HG03045 (cell line): ENCODE data around the gene TMED7.
"Not testable (repeated sequence)": the region's sequence is repeated elsewhere in the genome, so short reads cannot be mapped to it uniquely, and the experiment has no call there.

Experiments used
- ATAC-seq: cut with Tn5 transposase; IDR thresholded peaks from one replicate; pipeline ENCODE4 v1.9.1; 2021; ENCODE audit warnings: mild to moderate bottlenecking, moderate library complexity; ENCODE audit not compliant: unreplicated experiment

Gene TMED7

DNA sequence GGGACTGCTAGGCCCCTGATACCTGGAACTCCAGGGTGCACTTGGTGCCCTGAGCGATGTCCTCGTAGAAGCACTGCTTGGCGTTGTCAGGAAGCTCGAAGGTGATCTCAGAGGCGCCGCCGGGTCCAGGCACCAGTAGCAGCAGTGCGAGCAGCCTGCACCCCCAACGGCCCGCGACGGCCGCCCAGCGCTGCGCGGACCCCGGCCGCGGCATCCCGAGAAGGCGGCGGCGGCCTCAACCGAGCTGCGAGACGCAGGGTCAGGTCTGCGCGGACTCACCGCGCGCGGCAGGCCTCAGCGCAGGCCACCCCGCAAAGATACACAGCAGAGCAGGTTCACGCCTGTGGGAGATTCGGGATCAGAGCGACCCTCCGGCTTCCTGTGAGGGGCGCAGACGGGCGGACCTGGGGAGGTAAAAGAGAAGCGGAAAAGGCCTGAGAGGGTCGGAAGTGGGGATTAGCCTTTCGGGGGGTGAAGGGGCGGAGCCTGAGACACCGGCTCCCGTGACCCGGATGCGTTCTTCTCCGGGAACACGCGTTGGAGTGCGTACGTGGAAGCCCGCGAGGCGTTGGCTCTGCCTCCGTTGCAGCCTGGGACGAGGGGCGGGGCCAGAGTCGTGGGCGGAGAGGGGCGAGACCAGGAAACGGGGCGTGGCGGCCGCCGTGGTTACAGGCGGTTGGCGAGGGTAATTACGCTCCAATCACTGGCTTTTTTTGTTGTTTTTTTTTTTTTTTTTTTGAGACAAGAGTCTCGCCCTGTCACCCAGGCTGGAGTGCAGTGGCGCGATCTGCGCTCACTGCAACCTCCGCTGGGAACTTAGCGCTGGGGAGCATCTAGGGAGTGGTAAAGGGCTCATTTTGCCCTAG, at the start of gene TMED7:
TSS of gene TMED7 (minus strand) at position 458 of the 866 bp plus-strand sequence. CDS start at position 214, 244 bp downstream.
- ATAC-seq = peak; percentile 95

DNA sequence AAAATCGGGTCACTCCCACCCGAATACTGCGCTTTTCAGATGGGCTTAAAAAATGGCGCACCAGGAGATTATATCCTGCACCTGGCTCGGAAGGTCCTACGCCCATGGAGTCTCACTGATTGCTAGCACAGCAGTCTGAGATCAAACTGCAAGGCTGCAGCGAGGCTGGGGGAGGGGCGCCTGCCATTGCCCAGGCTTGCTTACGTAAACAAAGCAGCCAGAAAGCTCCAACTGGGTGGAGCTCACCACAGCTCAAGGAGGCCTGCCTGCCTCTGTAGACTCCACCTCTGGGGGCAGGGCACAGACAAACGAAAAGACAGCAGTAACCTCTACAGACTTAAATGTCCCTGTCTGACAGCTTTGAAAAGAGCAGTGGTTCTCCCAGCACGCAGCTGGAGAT, 48.9 kb upstream of the TMED7 start:
- not testable (repeated sequence) for ATAC-seq

DNA sequence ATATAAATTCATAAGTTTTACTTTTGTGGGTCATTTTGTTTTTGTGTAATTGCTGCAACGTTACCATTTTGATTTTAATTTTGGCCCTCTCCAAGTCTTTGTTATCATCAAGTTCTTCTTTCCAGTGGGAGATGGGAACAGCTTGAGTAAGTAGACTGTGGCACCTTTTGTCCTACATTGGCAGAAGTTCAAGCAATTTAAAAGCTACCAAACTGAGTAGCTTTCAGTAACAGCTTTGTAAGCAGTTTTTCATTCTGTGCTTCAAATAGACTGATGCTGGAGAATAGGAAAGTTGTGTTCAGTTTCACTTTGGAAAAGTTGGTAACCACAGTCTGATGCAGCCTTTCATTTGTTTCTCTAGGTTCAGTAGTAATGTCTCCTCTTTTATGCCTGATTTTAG, 47.8 kb upstream of the TMED7 start:
- ATAC-seq = no peak

DNA sequence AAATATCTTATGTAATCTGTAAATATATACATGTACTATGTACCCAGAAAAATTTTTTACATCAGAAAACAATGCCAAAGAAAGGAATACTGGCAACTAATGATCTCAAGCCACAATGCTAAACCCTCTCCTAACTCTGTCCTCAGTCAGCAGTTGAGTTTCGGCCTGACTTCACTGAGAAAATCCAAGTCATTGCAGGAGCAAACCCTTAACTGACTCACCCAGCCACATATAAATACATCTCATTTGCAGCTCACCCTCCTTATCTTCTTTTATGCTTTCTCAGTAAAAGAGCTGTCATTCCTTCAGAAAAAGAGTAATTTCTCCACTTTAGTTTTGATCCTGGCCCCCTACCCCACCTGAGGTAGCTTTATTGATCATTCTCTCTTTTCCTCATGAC, 46.1 kb upstream of the TMED7 start:
- no peak for ATAC-seq

DNA sequence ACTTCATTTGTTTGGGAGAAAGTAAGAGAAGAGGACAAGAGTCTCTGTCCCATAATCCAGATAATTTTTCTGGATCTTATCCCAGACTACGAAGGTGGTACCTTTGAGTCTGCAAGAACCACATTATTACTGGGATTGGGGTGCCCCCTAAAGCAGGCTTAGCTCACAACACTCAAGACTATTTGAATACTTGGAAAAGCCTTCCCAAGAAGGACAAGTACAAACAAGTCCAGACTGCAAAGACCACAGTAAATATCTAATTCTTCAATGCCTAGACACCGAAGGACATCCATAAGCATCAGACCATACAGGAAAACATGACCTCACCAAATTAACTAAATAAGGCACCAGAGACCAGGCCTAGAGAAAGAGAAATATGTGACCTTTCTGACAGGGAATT, 40.2 kb upstream of the TMED7 start:
- ATAC-seq = no peak

DNA sequence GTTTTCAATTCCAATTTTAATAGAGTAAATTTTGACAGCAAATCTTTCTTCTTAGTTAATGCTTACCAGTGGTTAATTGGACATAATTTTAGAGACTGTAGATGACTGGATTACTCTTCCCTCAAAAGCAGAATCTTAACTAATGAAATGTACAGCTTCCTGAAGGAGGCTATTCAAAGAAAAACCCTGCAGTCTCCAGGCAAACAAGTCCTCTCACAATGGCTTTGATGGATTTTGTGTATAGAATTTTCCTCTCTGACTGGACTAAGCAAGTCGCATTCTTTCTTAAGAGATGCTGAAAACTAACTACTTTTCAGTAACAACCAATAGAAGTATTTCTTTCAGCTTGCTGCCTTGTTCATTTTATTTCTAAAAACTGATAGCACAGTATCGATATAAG, 35.7 kb upstream of the TMED7 start:
- ATAC-seq = no peak

DNA sequence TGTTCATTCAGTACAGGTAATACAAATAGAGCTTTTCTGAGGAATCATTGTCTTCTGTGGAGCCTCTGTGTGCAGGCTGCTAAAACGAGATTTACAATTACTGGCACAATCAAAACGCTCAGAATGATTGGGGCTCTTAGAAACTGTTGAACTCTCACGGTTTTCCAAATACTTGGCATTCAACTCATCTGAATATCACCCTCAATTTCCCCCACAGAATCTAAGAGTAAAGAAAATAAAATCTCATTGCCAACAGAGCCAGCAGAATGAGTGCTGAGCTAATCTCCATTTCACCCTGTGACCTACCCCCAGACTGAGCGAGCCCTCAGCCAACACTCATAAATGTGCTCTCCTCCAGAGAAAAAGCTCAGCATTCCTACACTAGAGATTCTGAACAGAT, 35.3 kb upstream of the TMED7 start:
- ATAC-seq = no peak

DNA sequence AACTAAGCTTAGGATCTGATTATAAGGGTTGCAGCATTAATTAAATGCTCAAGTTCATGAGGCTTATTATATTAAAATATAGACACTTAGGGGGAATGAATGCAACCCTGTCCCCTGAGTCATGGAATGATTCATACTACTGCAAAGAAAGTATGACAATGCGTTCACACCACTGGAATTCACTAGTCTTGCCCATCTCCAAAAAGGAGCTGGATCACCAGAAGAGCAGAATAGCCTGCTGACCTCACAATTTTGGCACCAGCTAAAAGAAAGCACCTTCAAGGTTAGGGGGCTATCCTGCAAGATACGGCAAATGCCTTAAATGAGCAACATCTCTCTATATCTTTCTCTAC, 32.0 kb upstream of the TMED7 start:
- ATAC-seq = no peak

DNA sequence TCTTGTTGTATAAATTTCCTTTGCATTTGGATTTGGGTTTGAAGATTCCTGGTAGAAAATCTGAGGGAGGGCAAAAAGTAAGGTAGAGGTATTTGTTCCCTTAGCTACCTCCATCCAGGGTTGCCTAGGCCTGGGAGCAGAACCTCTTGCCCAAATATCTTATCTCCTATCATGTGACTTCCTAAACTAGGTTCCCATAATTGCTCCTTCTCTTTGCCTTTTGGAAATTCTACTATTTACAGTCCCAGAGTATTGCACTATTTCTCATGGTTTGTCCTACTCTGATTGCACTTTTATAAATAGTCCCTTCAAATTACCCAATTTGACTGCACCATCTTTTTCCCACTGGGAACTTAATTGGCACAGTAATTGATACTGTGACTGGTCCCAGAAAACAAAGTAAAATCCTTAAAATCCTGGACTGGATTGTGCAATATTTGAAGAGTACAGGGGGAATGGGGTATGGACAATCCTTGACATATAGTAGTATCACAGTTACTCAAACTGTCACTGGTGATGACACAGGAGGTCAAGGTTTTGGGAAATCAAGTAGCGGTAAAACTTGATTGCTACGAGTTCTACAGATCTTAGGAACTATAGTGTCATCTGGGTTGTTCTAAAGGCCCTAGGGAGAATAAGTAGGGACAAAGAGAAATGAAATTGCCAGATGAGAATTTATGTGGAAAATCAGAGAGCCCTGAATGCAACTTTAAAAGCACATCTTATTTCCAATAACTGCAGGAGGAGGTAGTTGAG, 31.5 kb upstream of the TMED7 start:
- ATAC-seq = no peak

DNA sequence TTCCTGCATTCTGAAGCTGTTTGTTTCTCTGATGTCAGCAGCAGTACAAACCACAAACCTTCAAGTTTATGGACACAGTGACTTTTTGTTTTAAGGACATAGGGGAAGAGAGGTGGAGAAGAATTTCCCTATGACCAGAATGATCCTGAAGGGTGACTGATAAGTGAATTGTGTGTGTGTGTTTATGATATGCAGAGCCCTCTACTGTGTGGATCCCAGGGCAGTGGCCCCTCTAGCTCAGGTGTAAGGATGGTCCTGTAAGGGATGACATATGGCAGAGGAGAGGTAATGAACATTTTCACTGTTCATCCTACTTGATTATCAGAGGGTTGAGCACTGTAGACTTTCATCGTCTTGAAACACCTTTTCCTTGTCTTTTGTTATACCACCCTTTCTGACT, 30.6 kb upstream of the TMED7 start:
- ATAC-seq = no peak

DNA sequence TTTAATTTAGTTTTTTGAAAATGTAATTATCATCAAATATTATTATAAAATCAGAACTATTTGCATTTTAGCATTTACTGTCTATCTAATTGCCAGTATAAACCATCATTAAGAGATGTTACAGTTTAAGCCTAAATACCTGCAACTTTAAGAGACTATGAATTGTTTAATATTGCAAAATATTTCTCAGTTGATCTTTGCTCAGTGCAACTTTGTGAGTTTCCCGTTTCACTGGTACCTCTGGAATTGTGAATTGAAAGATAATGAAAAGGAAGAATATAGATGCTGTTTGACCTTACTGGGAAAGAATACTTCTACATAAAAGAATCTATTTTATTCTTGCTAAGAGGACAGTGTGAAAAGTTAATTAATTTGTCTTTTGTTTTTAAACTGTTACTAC, 30.2 kb upstream of the TMED7 start:
- ATAC-seq = no peak

DNA sequence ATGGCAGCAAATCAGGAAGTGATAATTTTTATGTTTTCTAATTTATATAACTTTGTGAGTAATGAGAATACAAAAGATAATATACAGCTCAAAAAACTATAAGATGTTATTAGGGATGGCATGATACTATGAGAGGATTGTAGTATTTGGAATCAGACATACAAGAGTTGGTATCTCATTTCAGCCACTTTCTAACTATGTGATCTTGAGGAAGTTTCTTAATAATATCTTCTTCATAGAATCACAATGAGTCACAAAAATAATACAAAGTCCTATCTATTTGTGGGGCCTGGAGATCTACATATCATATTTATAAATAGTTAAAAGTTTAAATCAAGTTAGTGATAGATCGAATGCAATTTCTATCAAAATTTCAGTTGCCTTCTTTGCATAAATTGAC, 23.7 kb upstream of the TMED7 start:
- no peak for ATAC-seq

DNA sequence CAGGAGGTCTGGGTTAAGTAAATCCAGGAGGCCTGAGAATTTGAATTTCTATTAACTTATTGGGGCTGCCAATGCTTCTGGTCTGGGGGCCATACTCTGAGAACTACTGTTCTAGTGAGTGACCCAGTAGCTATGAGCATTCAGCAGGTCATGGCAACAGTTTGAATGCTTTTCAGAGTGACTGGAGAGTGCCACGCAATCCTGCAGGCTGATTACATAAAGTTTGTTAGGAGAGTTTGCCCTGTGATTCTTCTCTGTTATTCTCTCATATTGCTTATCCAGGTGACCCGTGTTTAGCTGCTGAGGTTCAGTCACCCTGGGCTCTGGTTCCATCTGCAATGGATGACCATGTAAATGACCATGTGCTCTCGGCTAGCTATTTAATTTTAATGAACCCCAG, 22.2 kb upstream of the TMED7 start:
- ATAC-seq = no peak

DNA sequence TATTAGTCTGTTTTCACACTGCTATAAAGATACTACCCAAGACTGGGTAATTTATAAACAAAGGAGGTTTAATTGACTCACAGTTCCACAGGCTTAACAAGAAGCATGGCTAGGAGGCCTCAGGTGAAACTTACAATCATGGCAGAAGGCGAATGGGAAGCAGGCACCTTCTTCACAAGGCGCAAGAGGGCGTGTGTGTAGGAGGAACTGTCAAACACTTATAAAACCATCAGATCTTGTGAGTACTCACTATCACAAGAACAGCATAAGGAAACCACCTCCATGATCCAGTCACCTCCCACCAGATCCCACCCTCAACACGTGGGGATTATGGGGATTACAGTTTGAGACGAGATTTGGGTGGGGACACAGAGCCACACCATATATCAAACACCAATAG, 19.6 kb upstream of the TMED7 start:
- ATAC-seq = not testable (repeated sequence)

DNA sequence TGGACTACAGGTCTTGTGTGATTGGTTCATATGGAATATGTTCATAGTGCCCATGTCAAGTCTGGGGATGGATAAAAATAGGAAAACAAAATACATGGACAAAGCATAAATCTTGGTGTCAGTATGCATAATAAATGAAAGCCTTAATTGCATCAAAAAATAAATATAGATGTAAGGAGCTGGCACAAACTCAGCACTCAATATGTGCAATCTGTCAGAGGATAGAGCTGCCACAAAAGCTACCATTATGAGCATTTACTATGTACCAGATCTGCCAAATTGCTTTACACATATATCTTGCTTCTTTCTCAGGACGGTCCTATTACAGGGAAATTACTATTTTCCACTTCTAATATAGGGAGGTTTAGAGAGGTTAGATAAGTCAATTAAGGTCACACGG, 18.2 kb upstream of the TMED7 start:
- ATAC-seq = no peak

DNA sequence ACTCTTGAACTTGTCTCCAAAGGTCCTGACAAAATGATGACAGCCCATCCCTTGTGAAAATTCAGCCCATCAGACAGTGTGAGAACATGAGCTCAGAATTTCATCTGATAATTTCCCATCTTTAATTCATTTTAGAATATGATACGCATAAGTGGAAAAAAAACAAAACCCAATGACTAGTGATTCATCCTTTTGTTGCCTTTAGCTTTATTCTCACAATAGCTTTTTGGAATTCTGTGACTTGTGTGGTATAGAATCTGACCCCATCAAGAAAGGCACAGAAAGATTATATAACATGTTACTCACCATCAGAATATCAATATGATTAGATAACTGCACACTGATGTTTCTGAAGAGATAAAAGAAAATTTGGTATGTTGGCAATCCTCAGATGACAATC, 16.1 kb upstream of the TMED7 start:
- no peak for ATAC-seq

DNA sequence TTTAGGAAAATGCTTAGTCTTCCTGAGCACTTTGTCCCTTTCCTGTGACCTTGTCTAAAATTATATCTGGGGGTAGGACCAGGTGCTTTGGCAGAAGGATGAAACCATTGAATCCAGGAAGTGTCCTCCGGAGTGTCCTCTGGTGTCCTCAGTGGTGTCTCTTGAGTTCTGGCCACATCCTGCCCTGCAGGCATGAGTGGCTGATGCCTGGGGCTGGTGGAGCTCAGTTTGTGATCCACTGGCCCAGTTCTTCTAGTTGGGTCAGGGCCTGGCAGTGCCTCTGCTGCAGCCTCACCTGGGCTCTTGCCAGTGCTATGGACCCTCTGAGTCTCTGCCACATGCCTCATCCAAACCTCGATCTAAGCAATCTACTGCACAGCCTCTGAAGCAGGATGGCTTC, 14.4 kb upstream of the TMED7 start:
- no peak for ATAC-seq

DNA sequence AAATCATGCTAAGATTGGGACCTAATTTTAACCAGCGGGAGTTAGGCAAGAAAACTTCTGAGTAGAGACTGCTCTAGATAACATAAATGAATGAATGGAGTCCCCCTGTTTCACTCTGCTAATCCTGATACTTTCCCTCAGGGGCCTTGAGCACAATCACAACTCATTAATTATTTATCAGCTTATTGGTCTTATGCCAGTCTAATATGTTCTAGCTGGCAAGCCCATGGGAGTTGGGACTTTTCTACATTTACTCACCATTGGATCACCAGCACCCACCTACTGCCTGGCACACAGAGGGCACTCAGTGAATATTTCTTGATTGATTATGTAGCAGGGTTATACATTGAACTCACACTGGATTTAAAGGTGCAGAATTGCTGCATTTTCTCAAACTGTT, 13.5 kb upstream of the TMED7 start:
- ATAC-seq = no peak

DNA sequence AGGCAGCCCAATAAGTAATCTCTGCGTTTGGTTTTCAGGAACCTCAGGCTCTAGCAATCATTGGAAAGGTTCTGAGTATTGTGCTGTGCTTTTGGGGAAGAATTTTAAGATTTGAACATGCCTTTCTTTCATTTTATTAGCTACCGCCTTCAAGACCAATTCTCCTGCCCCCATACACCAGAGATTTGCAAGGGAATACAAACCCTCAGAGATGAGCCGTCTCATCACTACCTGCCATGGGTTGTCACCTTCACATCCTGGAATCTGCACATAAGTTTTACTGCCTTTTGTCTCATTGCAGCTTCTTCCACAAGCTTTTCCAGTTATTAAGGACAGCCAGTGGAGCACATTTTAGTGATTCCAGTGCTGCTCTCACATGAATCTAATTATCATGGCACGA, 11.7 kb upstream of the TMED7 start:
- no peak for ATAC-seq

DNA sequence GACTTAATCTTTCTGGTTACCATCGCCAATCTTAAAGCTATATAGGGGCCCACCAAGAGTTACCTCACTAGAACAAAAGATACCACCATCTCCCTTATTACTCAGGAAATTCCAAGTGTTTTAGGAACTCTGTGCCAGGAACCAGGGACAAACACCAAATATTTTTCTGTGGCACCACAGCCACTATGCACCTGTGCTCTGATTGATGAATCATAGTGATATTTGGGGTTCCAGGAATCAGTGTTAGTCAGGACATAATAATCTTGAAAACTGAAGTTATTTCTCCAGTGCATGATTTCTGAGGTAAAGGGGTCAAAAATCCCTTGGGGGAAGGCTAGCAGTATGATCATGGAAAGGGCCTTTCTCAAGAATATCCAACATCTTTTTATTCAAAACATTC, 10.2 kb upstream of the TMED7 start:
- no peak for ATAC-seq

DNA sequence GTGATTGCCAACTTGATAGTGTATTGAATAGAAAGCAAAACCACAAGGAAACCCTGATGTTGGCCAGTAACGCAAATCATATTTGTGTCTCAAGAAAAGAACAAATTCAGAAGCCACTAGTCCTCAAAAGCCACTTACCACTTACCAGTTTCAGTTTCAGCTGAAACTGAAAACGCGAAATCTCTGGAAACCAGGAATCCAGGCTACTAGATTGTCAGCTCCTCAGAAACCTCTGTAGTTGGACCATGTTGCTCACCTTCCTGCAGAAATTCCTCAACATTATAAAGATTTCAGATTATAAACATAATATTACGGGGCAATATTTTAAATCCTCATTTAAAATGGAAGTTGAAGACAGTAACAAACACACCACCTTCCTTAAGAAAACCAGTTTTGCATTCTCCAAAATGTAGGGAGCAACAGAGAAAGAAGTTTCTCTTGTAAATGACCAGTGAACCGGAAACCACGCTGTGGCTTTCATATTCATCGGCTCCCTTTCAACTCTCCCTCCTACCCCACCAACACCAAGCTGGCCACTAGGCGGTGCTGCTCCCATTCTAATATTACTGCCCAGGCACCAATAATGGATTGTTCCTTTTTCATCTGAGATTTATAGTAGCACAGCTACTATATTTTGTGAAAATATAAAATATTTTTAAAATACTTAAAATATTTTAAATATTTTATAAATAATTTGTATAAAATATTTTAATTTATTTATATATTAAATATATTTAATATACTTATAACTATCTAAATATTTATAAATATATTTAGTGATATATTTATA, 8.7 kb upstream of the TMED7 start:
- ATAC-seq = peak; percentile 83

DNA sequence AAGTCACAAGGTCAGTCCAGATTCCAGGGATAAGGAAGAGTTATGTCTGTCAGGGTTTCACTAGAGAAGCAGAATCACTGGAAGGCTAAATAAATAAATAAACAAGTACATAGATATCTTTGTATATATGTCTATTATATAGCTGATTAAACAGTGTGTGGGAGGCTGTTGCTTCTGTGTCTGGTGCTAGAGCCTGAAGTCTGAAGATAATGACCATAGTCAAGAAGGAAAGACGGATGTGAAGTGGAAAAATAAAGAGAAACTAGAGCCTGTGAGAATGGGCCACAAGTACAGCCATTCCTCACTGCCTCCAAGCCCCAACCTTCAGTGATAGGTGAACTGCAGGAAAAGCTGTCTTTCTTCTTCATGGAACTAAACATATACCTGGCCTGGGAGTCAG, 4.1 kb upstream of the TMED7 start:
- no peak for ATAC-seq
